Fibroblast of the aortic adventitia (primary cell): ENCODE data around the gene LEMD2. TPM values are rescaled to one million over a fixed set of nuclear protein-coding genes. Genes with fewer than 3 reads are reported as not detected.

Source experiments
- DNase-seq: peaks from one replicate; pipeline ENCODE4 v3.0.0-alpha.2; 2010; ENCODE audit warnings: low read depth
- H3K4me3 ChIP-seq: 2 replicates; pipeline ENCODE4 v1.5.1; 2011; ENCODE audit warnings: low read depth, mild to moderate bottlenecking, control low read depth, low read length, moderate library complexity
- CTCF ChIP-seq: IDR thresholded peaks from 2 replicates; pipeline ENCODE4 v1.5.1; 2011; ENCODE audit warnings: mild to moderate bottlenecking, low read length, control low read depth, inconsistent platforms; ENCODE audit not compliant: insufficient read depth
- total RNA-seq: library from RNA; depleted of rRNA; stranded (reverse); fragments of >200 nt; gene quantifications from 2 replicates; pipeline ENCODE4 v1.2.3, GENCODE V29; 2012; ENCODE audit warnings: low replicate concordance

Gene LEMD2
- total RNA-seq, 1 donor = 31.2 TPM

DNA sequence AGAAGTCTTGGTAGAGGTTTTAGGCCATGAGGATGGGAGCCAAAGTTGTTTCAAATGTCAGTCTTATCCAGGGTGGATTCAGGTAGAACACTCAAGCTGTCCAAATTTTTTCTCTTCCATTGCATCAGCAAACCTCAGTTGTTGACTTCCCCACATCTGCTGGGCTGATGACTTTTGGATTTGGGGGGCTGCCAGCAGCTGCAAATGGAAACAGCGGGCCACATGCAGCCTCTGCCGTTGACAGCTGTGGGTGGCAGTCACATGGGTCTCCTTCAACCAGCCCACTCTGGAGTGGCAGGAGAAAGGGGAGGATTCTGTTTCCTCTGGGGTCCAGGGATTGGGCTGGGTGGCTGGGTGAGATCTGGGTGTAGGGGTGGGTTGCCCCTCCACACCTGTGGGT, 20.7 kb upstream of the LEMD2 start:
- no peak overlapping the region for H3K4me3 ChIP-seq
- no peak for TF ChIP-seq CTCF
- no peak for DNase-seq

GRCh38 chr6:33808641-33809180, 19.8 kb upstream of the LEMD2 start:
- no peak for DNase-seq
- TF ChIP-seq CTCF = no peak
- H3K4me3 ChIP-seq = no peak overlapping the region

- DNase-seq = no peak
- no peak for TF ChIP-seq CTCF
- no peak overlapping the region for H3K4me3 ChIP-seq
Measured at GRCh38 chr6:33807606-33808005, 18.7 kb upstream of the LEMD2 start.

GRCh38 chr6:33806841-33807240, 17.9 kb upstream of the LEMD2 start:
- no peak for DNase-seq
- no peak for TF ChIP-seq CTCF
- H3K4me3 ChIP-seq = no peak overlapping the region

GRCh38 chr6:33803571-33804053, 14.7 kb upstream of the LEMD2 start, which contains the start of gene MLN:
TSS of gene MLN (minus strand) at chr6:33804003. CDS start at chr6:33801163, 2,840 bp downstream.
- no peak for DNase-seq
- no peak for TF ChIP-seq CTCF
- no peak within 1 kb of the TSS for H3K4me3 ChIP-seq

- no peak for TF ChIP-seq CTCF
- no peak for DNase-seq
- H3K4me3 ChIP-seq = no peak overlapping the region
Measured at GRCh38 chr6:33802186-33802958, 13.4 kb upstream of the LEMD2 start.
